Endothelial cell of umbilical vein (primary cell): ENCODE measurements around the gene GAN. TPM values are rescaled to one million over a fixed set of nuclear protein-coding genes. Genes with fewer than 3 reads are reported as not detected.

Source experiments
- BruUV-seq: library from RNA; stranded (reverse); fragments of 400-500 nt; replicated peaks from 2 replicates; lab custom pipeline; 2021; lab: Mats Ljungman, UMichigan
- CTCF ChIA-PET: fragments of 300-600, 350-600 bp; sonication (Branson Sonifier 250); formaldehyde crosslinking; loops from one replicate; lab custom pipeline; 2021; ENCODE audit warnings: antibody characterized with exemption, inconsistent platforms; lab: Charles Lee
- POLR2A ChIA-PET: fragments of 300-600, 350-600 bp; sonication (Branson Sonifier 250); formaldehyde crosslinking; loops from one replicate; lab custom pipeline; 2021; ENCODE audit warnings: antibody characterized with exemption, inconsistent platforms; lab: Charles Lee
- DNase-seq: peaks from one replicate; pipeline ENCODE4 v3.0.0-alpha.2; 2011; ENCODE audit warnings: low read depth, low spot score
- FAIRE-seq: peaks from 2 replicates; lab custom pipeline; 2011; peaks lifted over from hg19 to GRCh38; lab: Jason Lieb, UNC
- H2AFZ ChIP-seq: 2 replicates; pipeline ENCODE4 v1.6.0; 2012; ENCODE audit warnings: low read depth, low read length, control low read depth, inconsistent platforms
- H3K27ac ChIP-seq: 2 replicates; pipeline ENCODE4 v1.5.1; 2011; ENCODE audit warnings: low read depth, mild to moderate bottlenecking, control low read depth, low read length, moderate library complexity; ENCODE audit not compliant: insufficient read depth
- H3K27me3 ChIP-seq, 2 experiments: 2 replicates each; pipeline versions ENCODE4 v1.6.0 to v1.6.1; 2011; ENCODE audit warnings: low read length in 2 of 2, mixed read lengths in 1 of 2; ENCODE audit not compliant: control insufficient read depth in 2 of 2, insufficient read depth in 2 of 2
- H3K36me3 ChIP-seq, 2 experiments: 2 replicates in 1 of 2; 3 replicates in 1 of 2; pipeline ENCODE4 v1.5.1; 2011; ENCODE audit warnings: low read length in 2 of 2, mild to moderate bottlenecking in 1 of 2, moderate library complexity in 1 of 2; ENCODE audit not compliant: control insufficient read depth in 2 of 2, insufficient read depth in 2 of 2; ENCODE audit errors: extremely low read depth in 1 of 2
- H3K4me1 ChIP-seq: 3 replicates; pipeline ENCODE4 v1.5.1; 2011; ENCODE audit warnings: mild to moderate bottlenecking, low read length; ENCODE audit not compliant: control insufficient read depth, insufficient read depth; ENCODE audit errors: extremely low read depth
- H3K4me2 ChIP-seq: 2 replicates; pipeline ENCODE4 v1.6.1; 2011; ENCODE audit warnings: low read length, control low read depth, mixed read lengths; ENCODE audit not compliant: insufficient read depth
- H3K4me3 ChIP-seq, 3 experiments: fragments of 200-600 bp in 1 of 3; sonication (generic), shearing (Covaris generic) in 1 of 3; replicated peaks in 1 of 3; 2 replicates each; pipeline ENCODE4 v1.5.1; 2011 to 2016; ENCODE audit warnings: control low read depth in 3 of 3, low read length in 3 of 3, mild to moderate bottlenecking in 2 of 3, inconsistent platforms in 1 of 3, low read depth in 1 of 3, moderate library complexity in 1 of 3; ENCODE audit not compliant: insufficient read depth in 1 of 3
- H3K79me2 ChIP-seq: 2 replicates; pipeline ENCODE4 v1.6.0; 2012; ENCODE audit warnings: low read length, inconsistent platforms; ENCODE audit not compliant: control insufficient read depth, insufficient read depth
- H3K9ac ChIP-seq: replicated peaks from 2 replicates; pipeline ENCODE3; 2011; ENCODE audit warnings: low read length, control low read depth; ENCODE audit not compliant: insufficient read depth; ENCODE audit errors: extremely low read depth
- H3K9me1 ChIP-seq: replicated peaks from 3 replicates; pipeline ENCODE4 v1.6.0; 2011; ENCODE audit warnings: mild to moderate bottlenecking, low read length; ENCODE audit not compliant: control insufficient read depth, insufficient read depth; ENCODE audit errors: extremely low read depth
- H3K9me3 ChIP-seq: replicated peaks from 2 replicates; pipeline ENCODE4 v1.5.1; 2012; ENCODE audit warnings: low read length, inconsistent platforms; ENCODE audit not compliant: control insufficient read depth, insufficient read depth
- H4K20me1 ChIP-seq: replicated peaks from 2 replicates; pipeline ENCODE3; 2011; ENCODE audit warnings: mild to moderate bottlenecking, low read length; ENCODE audit not compliant: control insufficient read depth, insufficient read depth; ENCODE audit errors: extremely low read depth
- EZH2 ChIP-seq: IDR thresholded peaks from 2 replicates; pipeline ENCODE4 v1.6.1; 2012; ENCODE audit warnings: borderline replicate concordance, low read depth, mild to moderate bottlenecking, moderate library complexity, low read length, inconsistent platforms; ENCODE audit not compliant: severe bottlenecking
- FOS ChIP-seq: IDR thresholded peaks from 2 replicates; pipeline ENCODE4 v1.6.1; 2011; ENCODE audit warnings: mild to moderate bottlenecking, low read length, moderate library complexity, borderline replicate concordance; ENCODE audit not compliant: insufficient read depth
- GATA2 ChIP-seq: IDR thresholded peaks from 2 replicates; pipeline ENCODE4 v1.7.0; 2011; ENCODE audit warnings: low read depth, mild to moderate bottlenecking, moderate library complexity, mixed read lengths, low read length; ENCODE audit not compliant: insufficient read length, insufficient read depth
- JUN ChIP-seq: IDR thresholded peaks from 2 replicates; pipeline ENCODE4 v1.6.1; 2011; ENCODE audit warnings: borderline replicate concordance, low read depth; ENCODE audit not compliant: insufficient read length, insufficient read depth
- MYC ChIP-seq: IDR thresholded peaks from one replicate; pipeline ENCODE4 v1.6.1; 2011; ENCODE audit warnings: mild to moderate bottlenecking, low read depth, low read length
- POLR2A ChIP-seq: IDR thresholded peaks from 2 replicates; pipeline ENCODE4 v1.6.1; 2012; ENCODE audit warnings: low read depth, mild to moderate bottlenecking, control low read depth, low read length
- POLR2AphosphoS5 ChIP-seq: IDR thresholded peaks from 2 replicates; pipeline ENCODE4 v1.6.1; 2012; ENCODE audit warnings: low read depth, mild to moderate bottlenecking, control low read depth, low read length, moderate library complexity; ENCODE audit not compliant: insufficient read depth
- dilution Hi-C: fragments of 300-500 bp; cut with MboI; formaldehyde crosslinking; loops from one replicate; pipeline ENCODE4 v1.15.0; 2019; ENCODE audit warnings: low sequenced_read_pairs; ENCODE audit not compliant: extremely low pct_ligation_motif_present
- intact Hi-C: fragments of 100-400 bp; cut with micrococcal nuclease; formaldehyde crosslinking; loops from one replicate; pipeline ENCODE4 v1.10.0; 2022
- polyA plus RNA-seq, 4 experiments: library from polyadenylated mRNA; depleted of rRNA in 3 of 4; stranded (reverse) in 3 of 4; unstranded in 1 of 4; fragments of >200 nt; gene quantifications; 2 replicates each; pipeline versions ENCODE4 v1.2.1 to v1.2.3, GENCODE V29; 2011 to 2012; ENCODE audit warnings: missing spikeins in 1 of 4
- total RNA-seq: library from RNA; stranded (reverse); gene quantifications from 2 replicates; pipeline ENCODE4 v1.2.3, GENCODE V29; 2021
- TF ChIP-seq, protein P1 (sequence below), 2 donors: IDR thresholded peaks; 1 replicate in 1 of 2; 2 replicates in 1 of 2; pipeline ENCODE4 v1.5.1; 2011; ENCODE audit warnings: low read length in 2 of 2, mild to moderate bottlenecking in 2 of 2, moderate library complexity in 2 of 2, control low read depth in 1 of 2, inconsistent platforms in 1 of 2, low read depth in 1 of 2; ENCODE audit not compliant: insufficient read depth in 1 of 2; ENCODE audit errors: extremely low read depth in 1 of 2
- TF ChIP-seq, protein P2 (sequence below): IDR thresholded peaks from 2 replicates; pipeline ENCODE4 v1.6.1; 2011; ENCODE audit not compliant: insufficient read depth, insufficient read length

Gene GAN
- total and polyA plus RNA-seq, 2 donors (not counting 3 experiments of a cell fraction or from before 2014, with no cell fraction given): 1.8 to 11.1 TPM

GRCh38 chr16:81265658-81266451 is 48.9 kb upstream of the GAN start:
- Histone ChIP-seq H2AFZ (no peak overlapping the region), H3K9ac (no peak overlapping the region), H3K9me1 (no peaks in the 10 kb centered on the region), H3K4me2 (no peak overlapping the region), H3K4me1 (no peaks in the 10 kb centered on the region), H3K27me3 (peaks cover 0 to 1% of the 10 kb centered on the region in 2 experiments), H3K79me2 (no peaks in the 10 kb centered on the region), H3K27ac (no peak overlapping the region), H3K36me3 (no peaks in the 10 kb centered on the region), H4K20me1 (no peaks in the 10 kb centered on the region), H3K4me3 (no peak overlapping the region), H3K9me3 (no peaks in the 10 kb centered on the region)
- TF ChIP-seq FOS (no peak), GATA2 (no peak), POLR2A (no peak), MYC (no peak), JUN (no peak), POLR2AphosphoS5 (no peak), EZH2 (no peak)
- TF ChIP-seq, protein P1, sequence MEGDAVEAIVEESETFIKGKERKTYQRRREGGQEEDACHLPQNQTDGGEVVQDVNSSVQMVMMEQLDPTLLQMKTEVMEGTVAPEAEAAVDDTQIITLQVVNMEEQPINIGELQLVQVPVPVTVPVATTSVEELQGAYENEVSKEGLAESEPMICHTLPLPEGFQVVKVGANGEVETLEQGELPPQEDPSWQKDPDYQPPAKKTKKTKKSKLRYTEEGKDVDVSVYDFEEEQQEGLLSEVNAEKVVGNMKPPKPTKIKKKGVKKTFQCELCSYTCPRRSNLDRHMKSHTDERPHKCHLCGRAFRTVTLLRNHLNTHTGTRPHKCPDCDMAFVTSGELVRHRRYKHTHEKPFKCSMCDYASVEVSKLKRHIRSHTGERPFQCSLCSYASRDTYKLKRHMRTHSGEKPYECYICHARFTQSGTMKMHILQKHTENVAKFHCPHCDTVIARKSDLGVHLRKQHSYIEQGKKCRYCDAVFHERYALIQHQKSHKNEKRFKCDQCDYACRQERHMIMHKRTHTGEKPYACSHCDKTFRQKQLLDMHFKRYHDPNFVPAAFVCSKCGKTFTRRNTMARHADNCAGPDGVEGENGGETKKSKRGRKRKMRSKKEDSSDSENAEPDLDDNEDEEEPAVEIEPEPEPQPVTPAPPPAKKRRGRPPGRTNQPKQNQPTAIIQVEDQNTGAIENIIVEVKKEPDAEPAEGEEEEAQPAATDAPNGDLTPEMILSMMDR (IDR thresholded peaks at IDR 0.05; ENCODE audit: extremely low read depth in 1 of 2, insufficient read depth in 1 of 2, low read depth in 1 of 2, low read length in 2 of 2): no peak
- TF ChIP-seq, protein P2, sequence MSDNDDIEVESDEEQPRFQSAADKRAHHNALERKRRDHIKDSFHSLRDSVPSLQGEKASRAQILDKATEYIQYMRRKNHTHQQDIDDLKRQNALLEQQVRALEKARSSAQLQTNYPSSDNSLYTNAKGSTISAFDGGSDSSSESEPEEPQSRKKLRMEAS: no peak
- DNase-seq (no peak), FAIRE-seq (no peak)
- no TSS peak for BruUV-seq
- dilution Hi-C loops (no loop called here), intact Hi-C loops (no loop called here)
- CTCF ChIA-PET: interaction anchor here (1.4 kb wide), 1 partner anchor 54 kb away, joined by 3 read pairs; no protein-coding TSS in a partner anchor
- POLR2A ChIA-PET: no interaction called here
